ENCODE measurements around the gene MYL5. TPM values are rescaled to one million over a fixed set of nuclear protein-coding genes. Genes with fewer than 3 reads are reported as not detected.

The MYL5 gene
- total RNA-seq, 1 donor from 2014 or later, result 24.6 TPM

DNA sequence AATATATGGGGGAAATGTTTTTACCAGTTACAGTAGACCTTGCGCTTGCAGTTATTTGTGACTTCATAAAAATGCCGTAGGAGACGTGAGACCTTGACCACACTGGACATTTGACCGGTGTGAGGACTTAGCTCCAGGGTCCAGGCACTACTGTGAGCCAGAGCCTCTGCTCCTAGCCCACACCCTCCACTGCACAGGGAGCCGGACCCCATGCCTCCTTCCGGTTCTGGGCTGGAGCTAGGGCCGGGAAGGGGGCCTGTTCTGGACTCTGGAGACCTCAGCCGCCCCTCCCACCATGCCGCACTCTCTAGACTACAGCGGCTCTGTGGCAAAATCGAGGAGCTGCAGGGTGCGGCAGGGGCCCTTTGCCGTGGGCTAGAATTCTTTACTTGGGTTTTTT lies 36.6 kb downstream of the MYL5 start:
- no peak overlapping the region for H3K4me3 Mint-ChIP-seq
- POLR2A ChIA-PET, result no interaction called here

DNA sequence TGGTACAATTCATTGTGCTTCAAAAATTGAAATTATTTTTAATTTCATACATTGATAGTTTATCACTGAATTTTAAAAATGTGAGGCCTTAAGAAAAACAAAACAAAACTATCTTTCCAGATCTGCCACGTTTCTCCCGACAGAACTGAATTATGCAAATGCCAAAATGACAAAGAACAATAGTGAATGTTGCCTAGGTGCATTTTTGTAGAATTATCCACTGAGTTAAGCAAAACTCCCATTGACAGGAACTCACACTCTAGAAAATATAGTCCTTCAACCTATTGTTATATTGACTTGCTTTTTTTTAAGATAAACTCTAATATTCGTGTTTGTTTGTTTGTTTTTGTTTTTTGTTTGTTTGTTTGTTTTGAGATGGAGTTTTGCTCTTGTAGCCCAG lies 37.8 kb downstream of the MYL5 start:
- no peak overlapping the region for H3K4me3 Mint-ChIP-seq
- POLR2A ChIA-PET, result no interaction called here
- H3K36me3 Mint-ChIP-seq (ENCODE audit: low read depth), result peaks cover 13% of the 10 kb centered on the region
- peaks cover 31% of the 10 kb centered on the region for H3K4me1 Mint-ChIP-seq
- TF ChIP-seq, protein P1, sequence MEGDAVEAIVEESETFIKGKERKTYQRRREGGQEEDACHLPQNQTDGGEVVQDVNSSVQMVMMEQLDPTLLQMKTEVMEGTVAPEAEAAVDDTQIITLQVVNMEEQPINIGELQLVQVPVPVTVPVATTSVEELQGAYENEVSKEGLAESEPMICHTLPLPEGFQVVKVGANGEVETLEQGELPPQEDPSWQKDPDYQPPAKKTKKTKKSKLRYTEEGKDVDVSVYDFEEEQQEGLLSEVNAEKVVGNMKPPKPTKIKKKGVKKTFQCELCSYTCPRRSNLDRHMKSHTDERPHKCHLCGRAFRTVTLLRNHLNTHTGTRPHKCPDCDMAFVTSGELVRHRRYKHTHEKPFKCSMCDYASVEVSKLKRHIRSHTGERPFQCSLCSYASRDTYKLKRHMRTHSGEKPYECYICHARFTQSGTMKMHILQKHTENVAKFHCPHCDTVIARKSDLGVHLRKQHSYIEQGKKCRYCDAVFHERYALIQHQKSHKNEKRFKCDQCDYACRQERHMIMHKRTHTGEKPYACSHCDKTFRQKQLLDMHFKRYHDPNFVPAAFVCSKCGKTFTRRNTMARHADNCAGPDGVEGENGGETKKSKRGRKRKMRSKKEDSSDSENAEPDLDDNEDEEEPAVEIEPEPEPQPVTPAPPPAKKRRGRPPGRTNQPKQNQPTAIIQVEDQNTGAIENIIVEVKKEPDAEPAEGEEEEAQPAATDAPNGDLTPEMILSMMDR (IDR thresholded peaks at IDR 0.05), result no peak
- DNase-seq (no peak), ATAC-seq (ENCODE audit: low read depth) (no peak)
- H3K27ac Mint-ChIP-seq, result no peak overlapping the region
- intact Hi-C loops (cut with micrococcal nuclease), result no loop called here
- no peaks in the 10 kb centered on the region for H3K27me3 Mint-ChIP-seq
- no peaks in the 10 kb centered on the region for H3K9me3 Mint-ChIP-seq
- CTCF ChIA-PET, result no interaction called here

More for the DNA sequence above, 36.6 kb downstream of the MYL5 start:
- DNase-seq (no peak), ATAC-seq (ENCODE audit: low read depth) (no peak)
- peaks cover 11% of the 10 kb centered on the region for H3K36me3 Mint-ChIP-seq (ENCODE audit: low read depth)
- no peaks in the 10 kb centered on the region for H3K9me3 Mint-ChIP-seq
- no peak overlapping the region for H3K27ac Mint-ChIP-seq
- no peaks in the 10 kb centered on the region for H3K27me3 Mint-ChIP-seq
- peaks cover 32% of the 10 kb centered on the region for H3K4me1 Mint-ChIP-seq
- CTCF ChIA-PET, result no interaction called here
- intact Hi-C loops (cut with micrococcal nuclease), result no loop called here
- TF ChIP-seq, protein P1 (IDR thresholded peaks at IDR 0.05), result no peak

DNA sequence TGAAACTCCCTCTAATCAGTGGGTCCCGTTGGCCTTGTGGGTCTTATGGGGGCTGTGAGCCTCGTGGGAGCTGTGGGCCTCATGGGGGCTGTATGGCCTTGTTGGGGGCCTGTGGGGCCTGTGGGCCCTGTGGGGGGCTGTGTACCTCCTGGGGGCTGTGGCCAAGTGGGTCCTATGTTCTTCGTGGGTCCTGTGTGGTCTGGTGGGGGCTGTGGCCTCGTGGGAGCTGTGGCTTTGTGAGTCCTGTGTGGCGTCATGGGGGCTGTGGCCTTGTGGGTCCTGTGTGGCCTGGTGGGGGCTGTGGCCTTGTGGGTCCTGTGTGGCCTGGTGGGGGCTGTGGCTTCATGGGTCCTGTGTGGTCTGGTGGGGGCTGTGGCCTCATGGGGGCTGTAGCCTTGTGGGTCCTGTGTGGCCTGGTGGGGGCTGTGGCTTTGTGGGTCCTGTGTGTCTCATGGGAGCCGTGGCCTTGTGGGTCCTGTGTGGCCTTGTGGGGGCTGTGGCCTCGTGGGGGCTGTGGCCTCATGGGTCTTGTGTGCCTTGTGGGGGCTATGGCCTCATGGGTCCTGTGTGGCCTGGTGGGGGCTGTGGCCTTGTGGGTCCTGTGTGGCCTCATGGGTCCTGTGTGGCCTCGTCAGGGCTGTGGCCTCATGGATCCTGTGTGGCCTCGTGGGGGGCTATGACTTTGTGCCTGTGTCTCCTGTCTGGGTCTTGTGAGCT lies 38.7 kb downstream of the MYL5 start:
- peaks cover 33% of the 10 kb centered on the region for H3K4me1 Mint-ChIP-seq
- DNase-seq, result no peak
- no peak overlapping the region for H3K4me3 Mint-ChIP-seq
- peaks cover 13% of the 10 kb centered on the region for H3K36me3 Mint-ChIP-seq (ENCODE audit: low read depth)
- no peaks in the 10 kb centered on the region for H3K27me3 Mint-ChIP-seq
- intact Hi-C loops (cut with micrococcal nuclease), result no loop called here
- H3K27ac Mint-ChIP-seq, result no peak overlapping the region
- H3K9me3 Mint-ChIP-seq, result no peaks in the 10 kb centered on the region
- CTCF ChIA-PET, result no interaction called here
- ATAC-seq (ENCODE audit: low read depth), result no peak
- TF ChIP-seq, protein P1 (IDR thresholded peaks at IDR 0.05), result no peak
- POLR2A ChIA-PET, result no interaction called here

DNA sequence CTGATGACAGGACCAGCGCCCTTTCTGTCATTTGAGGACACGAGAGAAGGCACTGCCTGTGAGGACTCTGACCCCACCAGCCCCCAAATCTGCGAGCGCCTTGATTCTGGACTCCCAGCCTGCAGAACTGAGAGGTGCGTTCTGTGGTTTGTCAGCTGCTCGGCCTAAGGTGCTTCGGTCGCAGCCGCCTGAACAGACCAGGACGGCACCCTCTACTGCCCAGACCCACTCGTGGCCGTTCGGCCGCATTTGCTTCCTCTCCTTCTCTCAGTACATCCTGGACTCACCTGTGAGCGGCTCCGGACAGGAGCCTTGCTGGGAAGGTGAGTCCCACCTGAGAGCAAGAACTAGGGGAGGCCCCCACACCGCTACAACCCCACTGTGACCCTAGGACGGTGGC lies 39.7 kb downstream of the MYL5 start:
- intact Hi-C loops (cut with micrococcal nuclease), result no loop called here
- no peak for ATAC-seq (ENCODE audit: low read depth)
- Mint-ChIP-seq H3K27me3 (no peaks in the 10 kb centered on the region), H3K9me3 (no peaks in the 10 kb centered on the region), H3K4me1 (peaks cover 26% of the 10 kb centered on the region), H3K36me3 (ENCODE audit: low read depth) (peaks cover 7% of the 10 kb centered on the region), H3K4me3 (no peak overlapping the region), H3K27ac (no peak overlapping the region)
- CTCF ChIA-PET, result no interaction called here
- POLR2A ChIA-PET, result no interaction called here
- no peak for DNase-seq
- TF ChIP-seq, protein P1 (IDR thresholded peaks at IDR 0.05), result no peak

DNA sequence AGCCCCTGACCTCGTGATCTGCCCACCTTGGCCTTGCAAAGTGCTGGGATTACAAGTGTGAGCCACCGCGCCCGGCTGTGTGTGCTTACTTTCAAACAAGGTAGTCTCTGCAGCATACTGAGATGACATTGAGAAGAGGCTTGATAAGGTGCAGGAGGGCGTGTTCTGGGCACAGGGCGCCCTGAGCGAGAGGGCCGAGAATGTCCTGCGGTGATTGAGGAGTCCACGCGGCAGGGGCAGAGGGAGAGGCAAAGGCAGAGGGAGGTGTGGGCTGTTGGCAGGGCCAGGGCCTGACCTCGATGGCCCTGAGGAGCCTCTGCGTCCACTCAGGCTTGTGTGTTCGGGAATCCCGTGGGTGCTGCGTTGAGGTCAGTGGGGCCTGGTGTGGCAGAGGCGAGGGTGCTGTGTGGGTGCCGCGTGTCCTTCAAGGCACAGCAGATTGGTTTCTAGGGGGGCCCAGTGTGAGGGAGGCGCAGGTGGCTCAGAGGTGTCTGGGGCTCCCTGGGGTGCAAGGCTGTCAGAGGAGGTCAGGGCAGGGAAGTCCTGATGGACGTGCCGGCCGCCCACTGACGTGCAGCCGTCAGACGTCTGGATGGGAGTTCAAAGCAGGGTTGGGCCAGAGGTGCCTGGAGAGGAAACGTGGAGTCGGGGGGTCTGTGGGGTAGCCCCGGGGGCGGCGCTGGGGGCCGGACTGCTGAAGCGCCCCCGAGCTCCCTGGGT lies 43.4 kb downstream of the MYL5 start:
- ChIA-PET CTCF (no interaction called here), POLR2A (no interaction called here)
- intact Hi-C loops (cut with micrococcal nuclease), result no loop called here
- ATAC-seq (ENCODE audit: low read depth) (no peak), DNase-seq (no peak)
- TF ChIP-seq, protein P1 (IDR thresholded peaks at IDR 0.05), result no peak
- Mint-ChIP-seq H3K9me3 (no peaks in the 10 kb centered on the region), H3K4me3 (no peak overlapping the region), H3K27me3 (no peaks in the 10 kb centered on the region), H3K4me1 (peaks cover 14% of the 10 kb centered on the region), H3K27ac (no peak overlapping the region), H3K36me3 (ENCODE audit: low read depth) (peaks cover 29% of the 10 kb centered on the region)

Measured in activated B cell treated with CpG ODN at 0.5 μM for 24 hours (primary cell).